Measurements from ENCODE around the gene KCNJ10.

KCNJ10 gene

DNA sequence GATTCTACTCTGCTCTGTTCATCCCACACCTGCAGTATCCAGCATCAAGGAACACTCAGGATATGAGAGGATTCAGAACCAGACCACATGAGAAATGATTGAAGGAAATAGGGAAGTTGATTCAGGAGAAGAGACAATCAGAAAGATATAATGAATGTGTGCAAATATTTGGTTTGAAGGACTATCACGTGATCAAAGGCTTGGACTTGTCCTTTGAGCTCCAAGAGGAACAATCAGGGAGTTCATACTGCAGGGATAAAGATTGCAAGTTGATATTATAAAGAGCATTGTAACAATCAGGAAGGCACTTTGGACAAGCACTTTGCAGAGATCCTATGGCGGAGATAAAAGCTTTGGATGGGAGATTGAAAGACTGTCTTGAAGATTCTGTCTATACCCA lies 24.3 kb downstream of the KCNJ10 start:
- Histone ChIP-seq H3K27me3 (ENCODE audit: control insufficient read depth, insufficient read depth, low read length) (no peaks in the 10 kb centered on the region), H3K9ac (ENCODE audit: low read length) (no peak overlapping the region), H3K36me3 (ENCODE audit: control insufficient read depth, insufficient read depth, low read length) (no peaks in the 10 kb centered on the region), H3K4me1 (ENCODE audit: control insufficient read depth, insufficient read depth, low read length) (peaks cover 7% of the 10 kb centered on the region), H3K4me3 (ENCODE audit: low read length) (no peak overlapping the region), H3K27ac (ENCODE audit: low read depth, low read length) (no peak overlapping the region)

DNA sequence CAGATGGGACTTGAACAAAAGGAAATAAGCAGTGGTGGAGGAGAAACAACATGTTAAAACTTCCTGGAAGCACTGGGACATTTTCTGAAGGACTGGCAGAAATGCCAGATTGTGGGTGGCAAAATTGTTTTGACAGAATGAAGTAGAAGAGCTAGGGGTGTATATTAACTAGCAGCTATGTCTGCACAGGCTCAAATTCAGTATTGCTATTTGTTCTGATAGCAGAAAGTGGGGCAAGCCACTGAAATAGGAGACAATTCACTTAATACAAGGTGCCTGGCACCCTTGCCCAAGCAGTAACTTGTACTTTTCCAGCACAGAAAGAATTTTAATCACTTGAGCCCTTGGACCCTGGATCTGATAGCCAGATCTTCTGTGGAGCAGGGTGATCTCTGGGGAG lies 26.4 kb downstream of the KCNJ10 start:
- Histone ChIP-seq H3K4me1 (ENCODE audit: control insufficient read depth, insufficient read depth, low read length) (peaks cover 7% of the 10 kb centered on the region), H3K27ac (ENCODE audit: low read depth, low read length) (no peak overlapping the region), H3K36me3 (ENCODE audit: control insufficient read depth, insufficient read depth, low read length) (no peaks in the 10 kb centered on the region), H3K9ac (ENCODE audit: low read length) (no peak overlapping the region), H3K4me3 (ENCODE audit: low read length) (no peak overlapping the region), H3K27me3 (ENCODE audit: control insufficient read depth, insufficient read depth, low read length) (no peaks in the 10 kb centered on the region)

DNA sequence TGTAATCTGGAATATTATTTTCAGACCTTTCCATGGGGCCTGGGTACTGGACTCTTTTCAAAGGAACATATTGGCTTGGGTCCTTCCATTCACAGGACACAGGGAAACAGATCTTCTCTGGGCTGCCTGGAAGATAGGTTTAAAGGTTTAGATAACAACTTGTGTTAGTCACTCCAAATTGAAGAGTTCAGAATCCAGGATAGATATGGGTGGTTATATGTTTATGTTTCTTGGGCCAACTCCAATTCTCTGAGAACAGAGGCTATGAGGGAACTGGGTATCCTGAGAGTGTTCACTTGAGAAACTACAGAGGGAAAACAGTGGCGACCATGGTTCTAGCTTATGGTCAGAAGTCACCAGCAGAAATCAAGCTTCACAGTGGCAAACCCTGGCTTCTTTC lies 29.5 kb downstream of the KCNJ10 start:
- H3K27ac ChIP-seq (ENCODE audit: low read depth, low read length): no peak overlapping the region
- H3K36me3 ChIP-seq (ENCODE audit: control insufficient read depth, insufficient read depth, low read length): no peaks in the 10 kb centered on the region
- no peak overlapping the region for H3K9ac ChIP-seq (ENCODE audit: low read length)
- no peaks in the 10 kb centered on the region for H3K27me3 ChIP-seq (ENCODE audit: control insufficient read depth, insufficient read depth, low read length)
- H3K4me1 ChIP-seq (ENCODE audit: control insufficient read depth, insufficient read depth, low read length): no peaks in the 10 kb centered on the region
- H3K4me3 ChIP-seq (ENCODE audit: low read length): no peak overlapping the region

DNA sequence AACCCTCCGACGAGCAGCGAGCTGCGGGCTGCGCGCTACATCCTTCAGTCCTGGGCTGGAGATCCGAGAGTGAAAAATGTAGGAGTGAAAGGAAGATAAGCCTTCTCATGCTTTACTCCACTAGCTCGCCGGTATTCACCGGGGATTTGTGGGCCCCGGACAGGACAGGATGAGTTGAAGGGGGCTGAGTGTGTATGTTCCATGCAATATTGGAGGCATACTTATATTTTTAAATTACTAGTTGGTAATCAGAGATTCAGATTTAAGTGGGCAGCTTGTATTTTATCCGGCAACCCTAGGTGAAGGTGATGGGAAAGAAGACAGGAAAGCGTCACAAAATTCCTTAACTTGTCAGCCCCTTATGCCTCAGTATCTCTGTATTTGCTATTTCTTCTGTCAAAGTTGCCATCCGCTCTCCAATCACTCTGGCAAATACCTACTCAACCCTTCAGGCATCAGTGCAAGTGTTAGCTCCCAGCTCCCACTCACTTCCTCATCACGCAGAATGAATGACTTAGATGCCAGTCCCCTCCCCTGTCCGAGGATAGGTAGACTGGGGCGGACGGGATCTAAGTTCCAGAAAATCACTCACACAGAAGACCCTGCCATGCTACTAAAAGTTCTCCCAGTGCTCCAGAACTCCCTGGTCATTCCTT lies 37.7 kb downstream of the KCNJ10 start:
- H3K4me3 ChIP-seq (ENCODE audit: low read length): peak overlapping the region; percentile 85
- H3K9ac ChIP-seq (ENCODE audit: low read length): peak overlapping the region; percentile 49
- peaks cover 10% of the 10 kb centered on the region for H3K4me1 ChIP-seq (ENCODE audit: control insufficient read depth, insufficient read depth, low read length)
- H3K27ac ChIP-seq (ENCODE audit: low read depth, low read length): peak overlapping the region; percentile 64
- H3K27me3 ChIP-seq (ENCODE audit: control insufficient read depth, insufficient read depth, low read length): no peaks in the 10 kb centered on the region
- H3K36me3 ChIP-seq (ENCODE audit: control insufficient read depth, insufficient read depth, low read length): no peaks in the 10 kb centered on the region

DNA sequence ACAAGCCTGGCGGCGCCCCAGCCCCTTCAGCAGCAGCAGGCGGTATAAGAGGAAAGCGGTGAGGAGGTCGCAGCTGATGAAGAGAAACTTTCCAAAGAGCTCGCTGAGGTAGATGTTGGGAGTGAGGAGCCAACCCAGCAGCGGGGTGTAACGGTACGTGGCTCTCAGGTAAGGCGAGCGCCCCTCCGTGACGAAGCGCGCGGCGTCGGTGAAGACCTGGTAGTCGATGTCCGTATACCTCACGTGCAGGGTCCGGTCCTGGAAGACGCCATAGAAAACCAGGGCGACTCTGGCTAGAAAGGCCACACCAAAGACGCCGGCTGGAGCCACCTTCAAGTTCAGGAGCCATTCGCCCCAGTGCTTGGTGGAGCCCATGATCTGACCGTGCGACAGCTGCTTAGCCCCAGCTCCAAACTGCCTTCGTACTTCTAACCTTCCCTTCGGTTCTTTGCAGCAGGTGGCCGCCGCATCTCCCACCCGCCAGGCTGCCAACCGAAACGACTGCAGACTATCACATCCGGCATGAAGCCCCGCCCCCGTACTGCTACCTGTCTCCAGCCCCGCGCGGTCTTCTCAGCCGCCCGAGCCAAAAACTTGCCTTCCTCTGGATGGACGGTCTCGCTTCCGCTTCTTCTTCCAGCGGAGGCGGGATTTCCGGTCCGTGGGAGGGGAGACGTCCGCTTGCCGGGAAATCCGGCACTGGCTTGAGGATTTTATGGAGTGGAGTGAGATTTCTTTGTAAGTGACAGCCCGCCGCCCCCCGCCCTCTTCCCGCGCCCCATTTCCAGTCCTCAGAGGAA lies 38.4 kb downstream of the KCNJ10 start, which contains the start of gene PIGM:
TSS of gene PIGM (minus strand) at position 626 of the 800 bp plus-strand sequence. CDS start at position 375, 251 bp downstream.
- no peaks in the 10 kb centered on the region for H3K36me3 ChIP-seq (ENCODE audit: control insufficient read depth, insufficient read depth, low read length)
- peak within 1 kb of the TSS; percentile 49 for H3K9ac ChIP-seq (ENCODE audit: low read length)
- H3K27ac ChIP-seq (ENCODE audit: low read depth, low read length): peak within 1 kb of the TSS; percentile 64
- peaks cover 10% of the 10 kb centered on the region for H3K4me1 ChIP-seq (ENCODE audit: control insufficient read depth, insufficient read depth, low read length)
- no peaks in the 10 kb centered on the region for H3K27me3 ChIP-seq (ENCODE audit: control insufficient read depth, insufficient read depth, low read length)
- H3K4me3 ChIP-seq (ENCODE audit: low read length): peak within 1 kb of the TSS; percentile 85

DNA sequence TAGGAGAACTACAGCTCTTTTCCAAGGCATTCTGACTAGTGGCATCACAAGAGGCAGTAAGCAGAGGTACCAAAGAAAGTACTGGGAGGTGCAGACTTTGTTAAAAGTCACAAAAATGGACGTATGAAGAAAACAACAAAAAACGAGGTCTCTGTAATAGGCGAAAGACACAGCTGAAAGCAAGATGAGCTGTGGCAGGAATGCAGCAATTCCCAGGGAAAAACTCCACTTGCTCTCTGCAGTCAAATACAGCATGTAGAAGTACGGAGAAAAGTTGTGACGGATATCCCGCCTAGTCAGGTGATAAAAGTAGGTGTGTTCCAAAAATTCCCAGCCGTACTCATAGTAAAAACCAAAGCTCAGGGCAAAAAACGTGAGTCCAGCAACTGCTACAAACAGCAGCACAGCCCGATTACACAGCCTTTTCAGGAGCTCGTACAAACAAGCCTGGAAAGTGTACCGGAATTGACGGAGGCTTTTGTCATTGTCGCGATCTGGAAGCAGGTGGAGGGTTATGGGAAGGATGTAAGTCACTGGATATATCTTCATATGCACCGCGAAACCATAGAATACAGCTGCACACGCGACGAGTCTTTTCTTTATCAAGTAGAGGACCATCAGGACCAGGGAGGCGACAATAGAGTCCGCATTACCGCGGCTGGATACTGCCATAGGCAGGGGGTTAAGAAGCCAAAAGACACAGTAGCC lies 39.1 kb downstream of the KCNJ10 start:
- Histone ChIP-seq H3K27me3 (ENCODE audit: control insufficient read depth, insufficient read depth, low read length) (no peaks in the 10 kb centered on the region), H3K36me3 (ENCODE audit: control insufficient read depth, insufficient read depth, low read length) (no peaks in the 10 kb centered on the region), H3K27ac (ENCODE audit: low read depth, low read length) (peak overlapping the region; percentile 5), H3K9ac (ENCODE audit: low read length) (peak overlapping the region; percentile 29), H3K4me3 (ENCODE audit: low read length) (peak overlapping the region; percentile 85), H3K4me1 (ENCODE audit: control insufficient read depth, insufficient read depth, low read length) (peaks cover 10% of the 10 kb centered on the region)

DNA sequence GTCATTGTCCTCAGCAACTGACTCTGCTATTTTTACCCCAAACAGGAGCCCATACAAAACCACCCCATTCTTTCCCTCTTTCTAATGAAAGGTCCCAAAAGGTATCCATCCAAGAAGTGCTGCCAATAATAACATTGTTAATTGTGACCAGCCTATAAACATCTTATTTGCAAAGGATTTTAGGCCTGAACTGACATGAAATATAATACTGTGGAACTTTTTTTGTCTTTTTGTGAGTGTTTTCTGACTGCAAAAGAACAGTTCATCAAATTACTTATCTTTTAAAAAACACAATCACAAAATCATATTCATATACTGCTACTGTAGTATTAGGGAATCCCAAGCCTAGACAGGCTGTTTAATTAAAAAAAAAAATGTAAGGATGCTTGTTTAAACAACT lies 41.5 kb downstream of the KCNJ10 start:
- Histone ChIP-seq H3K4me3 (ENCODE audit: low read length) (no peak overlapping the region), H3K27ac (ENCODE audit: low read depth, low read length) (no peak overlapping the region), H3K4me1 (ENCODE audit: control insufficient read depth, insufficient read depth, low read length) (peaks cover 10% of the 10 kb centered on the region), H3K9ac (ENCODE audit: low read length) (no peak overlapping the region), H3K36me3 (ENCODE audit: control insufficient read depth, insufficient read depth, low read length) (no peaks in the 10 kb centered on the region), H3K27me3 (ENCODE audit: control insufficient read depth, insufficient read depth, low read length) (no peaks in the 10 kb centered on the region)

DNA sequence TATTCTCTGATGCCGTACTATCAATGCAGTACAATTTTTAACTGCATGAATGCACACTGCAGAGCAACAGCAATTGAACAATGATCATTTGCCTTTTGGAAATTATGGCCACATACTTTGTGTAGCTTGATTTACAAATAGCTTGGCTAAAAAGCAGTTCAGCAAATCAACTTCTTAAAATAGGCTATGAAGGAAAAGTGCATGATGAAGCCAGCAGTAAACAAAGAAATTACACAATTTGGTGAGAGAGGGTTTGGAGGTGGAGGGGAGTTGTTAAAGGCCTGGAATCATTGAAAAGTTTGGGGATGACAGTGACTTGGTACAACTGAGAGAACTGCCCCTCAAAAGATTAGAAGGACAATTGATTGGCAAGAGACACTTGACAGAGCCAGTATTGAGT lies 44.6 kb downstream of the KCNJ10 start:
- Histone ChIP-seq H3K36me3 (ENCODE audit: control insufficient read depth, insufficient read depth, low read length) (no peaks in the 10 kb centered on the region), H3K27ac (ENCODE audit: low read depth, low read length) (no peak overlapping the region), H3K9ac (ENCODE audit: low read length) (no peak overlapping the region), H3K4me1 (ENCODE audit: control insufficient read depth, insufficient read depth, low read length) (no peaks in the 10 kb centered on the region), H3K27me3 (ENCODE audit: control insufficient read depth, insufficient read depth, low read length) (no peaks in the 10 kb centered on the region), H3K4me3 (ENCODE audit: low read length) (no peak overlapping the region)

DNA sequence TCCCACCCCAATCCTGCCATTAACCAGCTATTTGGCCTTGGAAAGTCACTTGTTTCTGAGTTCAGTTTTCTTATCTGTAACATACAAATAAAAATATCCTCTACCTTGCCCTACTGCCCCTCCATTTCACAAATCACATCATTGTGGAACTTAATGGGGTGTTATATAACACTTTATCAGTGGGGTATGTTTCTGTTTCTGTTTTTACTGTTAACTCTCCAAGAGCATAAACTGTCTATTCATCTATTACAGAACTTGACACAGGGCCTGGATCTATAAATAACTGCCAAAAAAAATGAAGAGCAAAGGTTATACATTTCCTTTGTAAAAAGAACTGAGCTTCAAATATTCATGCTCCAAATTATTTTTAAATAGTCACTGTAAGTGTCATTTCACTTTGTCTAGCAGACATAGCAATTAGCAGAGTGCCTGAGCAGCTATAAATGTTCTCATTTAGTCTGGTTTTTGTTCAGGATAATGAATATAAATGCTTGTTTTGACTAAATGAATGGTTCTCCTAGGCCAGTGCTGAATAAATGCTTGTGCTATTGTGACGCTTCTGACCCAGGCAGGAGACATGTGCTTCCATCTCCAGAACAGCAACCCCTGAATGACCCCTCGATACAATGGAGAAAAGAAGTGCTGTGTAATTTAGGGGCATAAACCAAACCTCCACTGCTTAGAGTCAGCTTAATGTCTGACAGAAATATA lies 45.6 kb downstream of the KCNJ10 start:
- Histone ChIP-seq H3K4me1 (ENCODE audit: control insufficient read depth, insufficient read depth, low read length) (no peaks in the 10 kb centered on the region), H3K9ac (ENCODE audit: low read length) (no peak overlapping the region), H3K4me3 (ENCODE audit: low read length) (no peak overlapping the region), H3K36me3 (ENCODE audit: control insufficient read depth, insufficient read depth, low read length) (no peaks in the 10 kb centered on the region), H3K27me3 (ENCODE audit: control insufficient read depth, insufficient read depth, low read length) (no peaks in the 10 kb centered on the region), H3K27ac (ENCODE audit: low read depth, low read length) (no peak overlapping the region)

DNA sequence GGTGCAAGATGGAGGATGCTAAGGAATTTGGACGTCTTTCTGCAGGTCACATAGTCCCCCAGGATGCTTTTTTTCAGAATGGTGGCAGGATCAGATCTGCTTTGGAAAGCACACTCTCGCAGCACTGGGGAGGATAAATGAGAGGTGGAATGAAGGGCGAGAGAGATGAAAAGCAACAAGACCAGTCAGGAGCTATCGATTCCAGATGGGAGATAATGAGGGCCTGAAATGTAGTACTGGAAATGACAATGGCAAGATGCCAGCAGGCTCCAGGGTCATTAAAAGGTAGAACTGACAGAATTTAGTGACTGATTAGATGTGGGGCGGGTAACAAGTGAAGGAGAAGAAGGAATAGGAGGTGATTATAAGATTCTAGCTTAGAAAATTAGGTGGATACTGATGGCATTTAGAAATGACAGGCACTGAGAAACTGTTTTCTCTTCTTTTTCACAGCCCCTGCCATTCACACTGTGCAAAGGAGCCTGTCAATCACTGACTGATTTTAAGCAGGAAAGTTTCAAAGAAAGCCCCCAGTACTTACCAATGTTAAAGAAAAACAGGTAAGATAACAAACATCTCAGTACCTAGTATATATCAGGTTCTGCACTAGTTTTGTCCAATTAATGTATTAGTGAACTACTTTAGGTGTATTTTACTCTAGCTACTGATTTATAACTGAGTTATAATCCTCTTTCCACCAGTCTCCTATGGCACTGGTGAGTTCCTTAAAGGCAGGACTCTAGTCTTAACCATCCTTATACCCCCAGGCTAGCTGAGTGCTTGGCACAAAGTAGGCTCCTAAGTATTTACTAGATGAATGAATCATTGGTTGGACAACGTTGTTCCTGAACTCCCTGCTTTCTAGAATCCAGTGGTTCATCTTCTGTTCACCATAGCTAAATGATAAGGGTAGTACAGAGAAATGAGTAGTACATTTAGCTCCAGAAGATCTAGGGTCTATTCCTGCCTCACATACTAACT lies 47.3 kb downstream of the KCNJ10 start:
- no peaks in the 10 kb centered on the region for H3K4me1 ChIP-seq (ENCODE audit: control insufficient read depth, insufficient read depth, low read length)
- H3K27me3 ChIP-seq (ENCODE audit: control insufficient read depth, insufficient read depth, low read length): no peaks in the 10 kb centered on the region
- H3K9ac ChIP-seq (ENCODE audit: low read length): no peak overlapping the region
- H3K36me3 ChIP-seq (ENCODE audit: control insufficient read depth, insufficient read depth, low read length): no peaks in the 10 kb centered on the region
- no peak overlapping the region for H3K27ac ChIP-seq (ENCODE audit: low read depth, low read length)
- no peak overlapping the region for H3K4me3 ChIP-seq (ENCODE audit: low read length)

DNA sequence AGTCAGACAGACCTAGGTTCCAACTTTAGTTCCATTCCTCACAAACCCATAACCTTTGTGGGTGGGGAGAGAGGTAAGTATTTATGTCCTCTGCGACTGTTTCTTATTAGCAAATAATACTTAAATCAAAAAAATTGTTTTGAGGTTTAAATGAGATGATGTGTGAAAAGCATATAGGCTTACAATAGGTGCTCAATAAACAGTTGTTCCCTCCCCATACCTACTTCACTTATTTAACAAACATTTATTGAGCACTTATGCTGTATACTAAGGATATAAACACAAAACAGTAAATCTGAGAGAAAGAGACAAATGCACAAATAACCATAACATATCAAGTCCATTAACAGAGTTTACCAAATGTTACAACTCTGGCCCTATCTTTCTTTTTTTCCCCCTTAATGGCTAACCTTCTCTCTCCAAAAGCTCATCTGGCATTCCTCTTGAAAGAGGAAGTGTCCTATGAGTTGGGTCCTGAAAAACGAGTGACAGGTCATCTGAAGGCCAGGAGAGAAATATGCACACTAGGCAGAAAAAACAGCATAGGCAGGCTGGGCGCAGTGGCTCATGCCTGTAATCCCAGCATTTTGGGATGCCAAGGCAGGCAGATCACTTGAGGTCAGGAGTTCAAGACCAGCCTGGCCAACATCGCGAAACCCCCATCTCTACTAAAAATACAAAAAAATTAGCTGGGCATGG lies 48.4 kb downstream of the KCNJ10 start:
- Histone ChIP-seq H3K27me3 (ENCODE audit: control insufficient read depth, insufficient read depth, low read length) (no peaks in the 10 kb centered on the region), H3K4me1 (ENCODE audit: control insufficient read depth, insufficient read depth, low read length) (no peaks in the 10 kb centered on the region), H3K9ac (ENCODE audit: low read length) (no peak overlapping the region), H3K27ac (ENCODE audit: low read depth, low read length) (no peak overlapping the region), H3K4me3 (ENCODE audit: low read length) (no peak overlapping the region), H3K36me3 (ENCODE audit: control insufficient read depth, insufficient read depth, low read length) (no peaks in the 10 kb centered on the region)

Measured in rectal smooth muscle tissue (tissue), 1 donor.